PC-9 (cell line): Measurements from ENCODE around the gene F11R.

Experiments
- CTCF ChIP-seq: fragments of 200-600 bp; sonication (generic); conservative IDR thresholded peaks from 2 replicates; pipeline ENCODE4 v1.6.1; 2017; ENCODE audit warnings: mixed run types, antibody characterized with exemption, mild to moderate bottlenecking, moderate library complexity
- EZH2 ChIP-seq: fragments of 200-600 bp; sonication (generic); IDR thresholded peaks from 2 replicates; pipeline ENCODE4 v1.8.0; 2017; ENCODE audit warnings: antibody characterized with exemption, low read depth

GRCh38 chr1:160954158-160955104, 66.5 kb downstream of the F11R start, which contains the start of gene ITLN2:
- TF ChIP-seq CTCF: peak; percentile 82
- no peak for TF ChIP-seq EZH2
